Ovary (tissue), 3 donors: ENCODE results near the gene ZFAND2A.

Source experiments
- EP300 ChIP-seq: sonication (generic); formaldehyde crosslinking; IDR thresholded peaks from one replicate; pipeline ENCODE4 v1.6.1; 2017; ENCODE audit warnings: antibody characterized with exemption
- POLR2A ChIP-seq: fragments of 450-650 bp; IDR thresholded peaks from one replicate; pipeline ENCODE4 v1.6.1; 2017; ENCODE audit warnings: antibody characterized with exemption, mild to moderate bottlenecking, moderate library complexity
- TF ChIP-seq, protein P1 (sequence below), 3 donors: fragments of 450-650 bp in 2 of 3; fragments of 200-600 bp in 1 of 3; IDR thresholded peaks; one replicate each; pipeline versions ENCODE4 v1.5.1 to v1.8.0; 2016 to 2022; ENCODE audit warnings: antibody characterized with exemption in 3 of 3, mild to moderate bottlenecking in 1 of 3
- donor health status: DM: no; HTN: no; CAD: no.

DNA sequence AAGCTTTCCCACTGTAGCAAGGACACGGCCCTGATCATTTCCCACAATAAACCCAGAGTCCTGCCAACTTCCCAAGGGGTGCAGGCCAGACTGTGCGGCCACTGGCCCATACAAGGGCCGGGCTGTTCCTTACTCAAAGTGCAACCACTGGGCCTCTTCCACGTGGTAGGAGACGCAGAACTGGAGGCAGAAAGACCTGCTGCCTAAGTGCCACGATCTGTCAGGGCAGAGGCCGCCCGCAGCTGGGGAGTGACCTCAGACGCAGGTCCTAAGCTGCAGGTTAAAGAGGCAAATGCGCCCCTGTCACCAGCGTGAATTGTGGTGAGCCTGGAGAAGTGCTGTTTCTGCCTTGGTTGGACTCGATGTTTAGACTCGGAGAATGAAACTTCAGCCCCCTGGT, 45.9 kb downstream of the ZFAND2A start:
- TF ChIP-seq, protein P1, sequence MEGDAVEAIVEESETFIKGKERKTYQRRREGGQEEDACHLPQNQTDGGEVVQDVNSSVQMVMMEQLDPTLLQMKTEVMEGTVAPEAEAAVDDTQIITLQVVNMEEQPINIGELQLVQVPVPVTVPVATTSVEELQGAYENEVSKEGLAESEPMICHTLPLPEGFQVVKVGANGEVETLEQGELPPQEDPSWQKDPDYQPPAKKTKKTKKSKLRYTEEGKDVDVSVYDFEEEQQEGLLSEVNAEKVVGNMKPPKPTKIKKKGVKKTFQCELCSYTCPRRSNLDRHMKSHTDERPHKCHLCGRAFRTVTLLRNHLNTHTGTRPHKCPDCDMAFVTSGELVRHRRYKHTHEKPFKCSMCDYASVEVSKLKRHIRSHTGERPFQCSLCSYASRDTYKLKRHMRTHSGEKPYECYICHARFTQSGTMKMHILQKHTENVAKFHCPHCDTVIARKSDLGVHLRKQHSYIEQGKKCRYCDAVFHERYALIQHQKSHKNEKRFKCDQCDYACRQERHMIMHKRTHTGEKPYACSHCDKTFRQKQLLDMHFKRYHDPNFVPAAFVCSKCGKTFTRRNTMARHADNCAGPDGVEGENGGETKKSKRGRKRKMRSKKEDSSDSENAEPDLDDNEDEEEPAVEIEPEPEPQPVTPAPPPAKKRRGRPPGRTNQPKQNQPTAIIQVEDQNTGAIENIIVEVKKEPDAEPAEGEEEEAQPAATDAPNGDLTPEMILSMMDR (IDR thresholded peaks at IDR 0.05) = no peak
- TF ChIP-seq POLR2A (no peak), EP300 (no peak)
